ENCODE results near the gene KLC1.

The KLC1 gene

DNA sequence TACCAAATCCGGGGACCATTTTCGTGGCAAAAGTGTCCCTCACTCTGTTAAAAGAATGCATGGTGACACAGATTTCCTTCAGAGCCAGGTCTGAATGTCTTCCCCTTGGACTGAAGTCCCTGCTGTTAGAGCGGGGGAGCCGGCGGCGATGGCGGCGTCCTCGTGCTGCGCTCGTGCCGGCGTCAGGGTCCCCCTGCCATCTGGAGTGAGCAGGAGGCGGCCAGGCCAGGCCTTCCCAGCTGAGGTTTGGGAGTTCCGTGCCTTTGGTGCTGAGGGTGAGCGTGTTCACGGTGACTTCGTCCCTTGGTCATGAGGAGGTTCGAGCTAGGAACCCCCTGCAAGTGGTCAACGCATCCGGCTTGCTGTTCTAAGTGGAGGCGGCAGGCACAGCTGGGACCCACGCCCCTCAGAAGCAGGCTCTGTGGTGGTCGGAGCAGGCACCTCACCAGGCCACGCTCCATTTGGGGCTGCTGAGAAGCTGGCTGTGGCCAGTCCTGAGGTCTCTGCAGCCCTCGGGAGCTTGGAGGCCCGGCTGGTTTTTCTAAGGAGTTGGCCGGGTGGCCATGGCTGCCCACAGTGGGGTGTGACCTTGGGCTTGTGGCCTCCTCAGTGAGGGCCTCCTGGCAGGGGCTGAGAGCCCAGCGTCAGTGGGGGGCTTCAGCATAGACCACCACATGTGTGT lies 96.1 kb downstream of the KLC1 start:
- no peak for DNase-seq

DNA sequence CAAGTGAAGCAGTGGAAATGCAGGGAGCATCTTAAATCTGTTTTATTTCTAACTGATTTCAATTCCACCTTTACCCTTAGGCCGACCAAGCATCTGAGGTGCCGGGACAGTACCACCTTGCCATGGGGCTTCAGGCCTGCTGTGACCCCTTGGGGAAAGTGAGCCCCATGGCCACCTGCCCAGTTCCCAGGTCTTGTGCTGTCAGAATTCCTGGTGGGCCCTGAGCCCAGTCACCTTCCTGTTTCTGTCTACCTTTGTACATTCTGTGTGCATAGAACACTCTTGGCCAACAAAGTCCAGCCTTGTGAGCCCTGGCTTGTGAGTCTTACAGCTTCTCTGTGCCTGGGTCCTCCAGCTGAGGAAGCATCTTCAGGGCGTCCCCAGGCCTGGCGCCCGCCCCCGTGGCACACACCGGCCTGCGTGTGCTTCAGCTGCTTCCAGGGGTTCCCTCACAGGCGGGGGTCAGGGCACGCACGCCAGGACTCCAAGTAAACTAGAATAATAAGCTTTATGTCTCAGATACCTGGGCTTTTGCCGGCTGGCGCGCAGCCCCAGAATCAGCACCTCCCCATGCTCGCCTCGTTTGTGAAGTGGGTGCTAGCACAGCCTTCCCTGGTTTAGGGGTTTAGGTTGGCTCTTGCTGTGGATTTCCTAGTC lies 96.9 kb downstream of the KLC1 start:
- no peak for DNase-seq

DNA sequence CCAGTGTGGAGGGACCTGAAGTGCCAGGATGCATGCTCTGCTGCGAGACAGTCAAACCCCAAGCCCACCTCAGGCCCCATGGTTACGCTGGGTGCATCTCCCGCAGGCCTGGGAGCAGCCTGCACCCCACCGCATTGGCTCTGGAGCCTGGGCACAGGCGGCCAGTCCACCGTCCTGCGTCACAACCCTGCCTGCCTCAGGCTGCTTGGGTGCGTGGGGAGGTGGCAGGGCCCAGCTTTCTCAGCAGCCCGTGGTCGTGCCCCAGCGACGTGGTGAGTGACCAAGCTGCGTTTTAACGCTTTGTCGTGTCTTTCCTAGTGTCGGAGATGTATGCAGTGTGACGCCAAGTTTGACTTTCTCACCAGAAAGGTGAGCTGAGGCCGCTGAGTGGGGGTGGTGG lies 97.5 kb downstream of the KLC1 start:
- DNase-seq: no peak

DNA sequence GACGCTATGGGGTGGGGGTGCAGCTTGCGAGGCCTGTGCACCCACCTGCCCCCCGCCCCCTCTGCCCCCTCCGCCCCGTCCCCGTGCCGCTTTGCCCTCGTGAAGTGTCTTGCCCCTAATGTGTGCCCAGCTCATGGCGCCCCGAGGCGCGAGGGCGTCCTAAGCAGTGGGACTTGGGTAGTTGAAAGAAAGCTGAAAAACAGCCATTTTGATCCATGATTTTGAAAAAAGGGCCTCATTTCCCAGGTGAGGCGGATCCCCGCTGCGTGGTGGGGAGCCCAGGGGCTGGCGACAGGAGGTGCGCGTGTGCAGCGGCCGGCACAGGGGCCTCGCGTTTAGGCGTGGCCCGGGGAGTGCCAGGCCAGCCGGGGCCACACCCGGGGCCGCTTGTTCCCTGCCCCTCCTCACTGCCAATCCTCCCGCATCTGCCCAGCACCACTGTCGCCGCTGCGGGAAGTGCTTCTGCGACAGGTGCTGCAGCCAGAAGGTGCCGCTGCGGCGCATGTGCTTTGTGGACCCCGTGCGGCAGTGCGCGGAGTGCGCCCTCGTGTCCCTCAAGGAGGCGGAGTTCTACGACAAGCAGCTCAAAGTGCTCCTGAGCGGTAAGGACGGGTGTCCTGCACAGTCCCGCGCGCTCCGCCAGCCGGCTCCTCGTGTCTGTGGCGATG lies 98.4 kb downstream of the KLC1 start:
- no peak for DNase-seq

DNA sequence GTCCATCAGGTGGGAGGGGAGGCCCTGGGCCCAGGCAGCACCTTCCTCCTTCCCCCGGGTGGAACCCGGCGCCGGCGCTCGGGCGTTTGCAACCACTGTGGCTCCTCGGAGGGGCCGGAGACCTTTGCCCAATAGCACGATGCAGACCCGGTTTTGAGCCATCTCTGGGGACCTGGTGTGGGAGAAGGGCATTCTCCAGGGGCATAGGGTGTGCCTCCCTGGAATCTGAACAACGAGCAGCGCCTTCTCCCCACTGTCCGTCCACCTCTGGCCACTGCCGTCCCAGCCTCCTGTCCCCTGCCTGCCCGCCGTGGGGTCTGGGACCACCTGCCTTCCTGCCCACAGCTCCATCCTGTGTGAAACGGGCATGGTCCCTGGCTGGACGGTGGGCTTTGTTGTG lies 99.1 kb downstream of the KLC1 start:
- no peak for DNase-seq

DNA sequence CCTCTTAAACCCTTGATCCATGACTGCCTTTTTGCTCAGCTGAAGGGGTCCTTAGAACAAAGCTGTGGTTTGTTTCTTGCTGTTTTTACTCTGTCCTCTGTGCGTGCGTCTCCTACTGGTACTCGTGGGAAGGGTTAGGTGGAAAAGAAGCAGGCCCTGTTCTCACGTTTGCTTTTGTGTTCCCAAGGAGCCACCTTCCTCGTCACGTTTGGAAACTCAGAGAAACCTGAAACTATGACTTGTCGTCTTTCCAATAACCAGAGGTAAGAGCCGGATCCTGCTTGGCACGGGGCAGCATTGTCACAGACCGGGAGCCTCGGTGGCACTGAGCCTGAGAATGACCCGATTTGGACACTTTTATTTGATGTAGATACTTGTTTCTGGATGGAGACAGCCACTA lies 99.7 kb downstream of the KLC1 start:
- no peak for DNase-seq

DNA sequence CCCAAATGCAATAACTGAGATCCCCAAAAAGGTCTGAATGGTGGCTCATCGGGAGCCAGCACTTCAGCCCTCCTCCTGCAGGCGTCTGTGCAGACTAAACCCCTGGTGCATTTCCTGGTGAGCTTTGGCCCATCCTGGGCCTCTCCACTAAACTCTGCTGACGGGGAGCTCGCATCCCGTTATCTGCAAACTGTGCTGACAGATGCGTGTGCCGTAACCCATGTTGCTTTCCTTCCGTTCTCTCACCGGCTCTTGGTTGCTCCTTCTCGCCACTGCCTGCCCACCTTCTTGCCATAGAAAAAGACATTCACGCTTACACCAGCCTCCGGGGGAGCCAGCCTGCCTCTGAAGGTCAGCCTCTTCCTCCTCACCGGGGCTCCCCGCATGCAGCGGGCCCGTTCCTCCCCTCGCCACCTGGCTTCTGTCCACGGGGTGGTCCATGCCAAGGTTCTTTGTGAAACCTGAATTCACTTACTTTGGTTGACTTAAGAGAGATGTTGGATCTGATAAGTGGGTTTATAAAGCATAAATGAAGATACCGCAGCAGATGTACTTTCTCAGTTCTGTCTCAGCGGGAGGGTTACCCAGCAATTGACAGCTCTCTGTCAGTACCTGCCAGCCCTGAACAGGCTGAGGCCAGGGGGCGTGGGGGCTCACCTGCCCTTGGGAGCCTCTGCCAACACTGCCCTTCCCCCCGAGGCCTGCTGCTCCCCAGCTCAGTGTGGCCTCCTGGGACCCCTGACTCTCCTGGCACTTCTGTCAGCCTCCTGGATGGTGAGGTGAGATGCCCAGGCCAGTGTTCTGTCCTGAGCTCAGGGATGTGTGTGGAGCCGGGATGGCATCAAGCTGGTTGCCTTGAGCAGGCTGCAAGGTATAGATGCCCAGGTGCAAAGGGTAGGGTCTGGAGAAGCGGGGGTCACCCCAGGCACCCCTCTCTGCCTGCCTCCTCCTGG lies 100.8 kb downstream of the KLC1 start:
- DNase-seq: no peak

DNA sequence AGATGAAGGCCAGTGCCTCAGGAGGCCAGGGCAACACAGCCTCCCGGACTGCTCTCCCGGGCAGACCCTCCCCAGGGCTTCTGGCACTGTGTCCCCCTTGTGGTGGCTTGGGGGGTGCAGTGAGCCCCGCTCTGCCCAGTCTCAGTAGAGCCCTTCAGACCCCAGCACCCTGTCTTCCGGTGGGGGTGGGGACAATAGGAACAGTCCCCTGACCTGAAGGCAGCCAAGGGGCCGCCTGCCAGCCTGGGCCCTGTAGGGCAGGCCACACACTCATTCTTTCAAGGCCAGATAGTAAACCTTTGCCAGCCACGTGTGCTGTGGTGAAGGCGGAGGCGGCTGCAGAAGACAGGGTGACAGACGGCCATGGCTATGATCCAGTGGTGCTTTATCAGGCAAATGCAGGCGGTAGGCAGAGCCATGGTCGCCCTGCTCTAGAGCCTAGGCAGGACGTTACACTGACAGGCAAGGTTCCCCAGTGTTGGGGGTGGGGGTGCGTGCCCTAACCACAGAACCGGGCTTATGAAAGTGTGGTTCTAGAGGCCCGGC lies 101.6 kb downstream of the KLC1 start:
- no peak for DNase-seq

DNA sequence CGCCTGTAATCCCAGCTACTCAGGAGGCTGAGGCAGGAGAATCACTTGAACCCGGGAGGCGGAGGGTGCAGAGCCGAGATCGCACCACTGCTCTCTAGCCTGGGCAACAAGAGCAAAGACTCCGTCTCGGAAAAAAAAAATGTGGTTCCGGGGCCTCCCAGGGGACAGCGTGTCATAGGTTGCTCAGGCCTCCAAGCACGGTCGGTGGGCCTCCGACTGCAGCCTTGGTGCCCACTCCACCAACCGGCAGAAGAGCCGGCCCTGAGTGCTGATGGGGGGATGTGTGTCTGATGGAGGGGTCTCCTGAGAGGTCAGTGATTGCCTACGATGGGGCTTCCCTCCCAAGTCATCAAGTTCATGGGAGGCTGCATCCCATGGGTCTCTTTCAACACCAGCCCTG lies 102.5 kb downstream of the KLC1 start:
- no peak for DNase-seq

DNA sequence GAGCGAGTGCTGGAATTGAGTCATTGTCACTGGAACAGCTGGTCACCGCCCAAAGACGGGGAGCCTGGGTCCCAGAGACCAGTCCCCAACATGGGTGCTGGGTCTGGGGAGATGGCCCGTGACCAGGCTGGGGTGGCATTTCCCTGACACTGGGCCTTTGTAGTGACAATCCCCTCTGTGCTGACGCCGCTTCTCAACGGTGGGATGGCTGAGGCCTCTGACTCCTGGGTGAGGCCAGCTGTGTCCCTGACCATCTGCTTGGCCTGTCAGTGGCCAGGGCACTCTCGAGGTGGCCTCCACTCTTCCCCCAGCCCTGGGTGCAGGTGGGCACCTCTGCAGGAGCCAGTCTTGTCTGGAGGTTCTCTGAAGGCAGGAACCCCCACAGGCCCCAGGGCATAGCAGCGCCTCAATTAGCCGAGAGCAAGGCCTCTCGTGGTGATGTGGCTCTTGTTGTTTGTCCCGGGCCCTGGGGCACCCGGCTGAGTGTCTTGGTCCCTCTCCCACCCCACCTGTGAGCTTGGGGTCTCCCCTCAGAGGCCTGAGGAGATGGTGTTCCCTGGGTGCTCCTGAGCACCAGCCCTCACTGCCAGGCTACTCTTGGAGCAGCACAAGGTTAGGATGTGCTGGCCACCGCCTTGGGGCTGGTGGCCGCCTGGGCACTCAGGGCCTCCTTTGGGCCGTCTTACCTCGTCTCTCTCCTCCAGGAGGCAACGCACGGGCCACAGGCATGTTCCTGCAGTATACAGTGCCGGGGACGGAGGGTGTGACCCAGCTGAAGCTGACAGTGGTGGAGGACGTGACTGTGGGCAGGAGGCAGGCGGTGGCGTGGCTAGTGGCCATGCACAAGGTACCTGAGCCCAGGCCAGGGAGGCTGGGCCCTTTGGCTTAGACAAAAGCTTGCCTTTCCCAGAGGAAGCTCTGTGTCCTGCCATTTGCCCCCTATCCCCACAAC lies 103.2 kb downstream of the KLC1 start:
- no peak for DNase-seq

DNA sequence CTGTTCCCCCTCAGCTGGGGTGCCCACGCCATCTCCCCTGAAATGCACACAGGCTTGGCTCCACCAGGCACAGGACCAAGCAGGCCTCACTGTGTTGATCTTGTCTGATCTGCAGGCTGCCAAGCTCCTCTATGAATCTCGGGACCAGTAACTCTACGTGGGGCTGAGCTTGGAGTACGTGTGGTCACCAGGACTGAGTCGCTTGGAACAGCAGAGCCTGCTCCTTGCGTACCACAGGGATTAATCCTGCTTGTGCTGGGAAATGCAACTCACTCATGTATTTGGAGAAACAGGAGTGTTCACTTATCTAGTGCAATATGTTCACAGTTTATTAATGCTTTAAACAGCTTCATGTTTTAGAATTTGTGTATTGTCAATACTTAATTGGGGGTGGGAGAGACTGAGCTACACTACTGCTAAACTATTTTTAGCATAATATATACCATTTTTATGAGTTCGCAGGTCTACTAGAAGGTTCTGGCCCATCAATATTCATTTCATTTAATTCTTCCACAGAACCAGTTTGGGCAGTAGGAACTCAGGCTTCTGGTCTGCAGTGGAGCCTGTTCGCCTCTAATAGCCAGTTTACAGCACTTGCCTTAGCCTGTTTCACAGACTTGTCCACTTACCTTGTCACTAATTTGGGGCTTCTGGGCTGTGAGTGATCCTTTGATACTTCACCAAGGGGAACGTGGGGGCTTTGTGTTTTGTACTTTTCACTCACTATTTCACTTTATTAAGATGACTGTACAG lies 104.0 kb downstream of the KLC1 start:
- no peak for DNase-seq

DNA sequence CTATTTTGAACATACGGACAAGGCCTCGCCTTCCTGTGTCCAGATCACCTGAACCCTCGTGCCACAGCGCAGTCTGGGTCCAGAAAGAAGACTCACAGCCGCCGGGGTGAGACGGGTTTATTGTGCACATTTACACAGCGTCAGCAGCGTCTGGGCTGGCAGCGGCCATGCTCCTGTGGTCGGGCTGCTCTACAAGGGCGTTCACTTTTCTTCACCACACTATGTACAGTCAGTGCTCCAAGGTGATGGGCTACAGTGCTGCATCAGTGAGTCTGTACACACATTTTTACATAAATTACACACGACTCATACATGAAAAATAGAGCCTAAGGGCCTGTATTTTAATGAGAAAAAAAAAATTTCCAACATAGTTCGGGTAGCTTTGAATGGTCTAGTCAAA lies 104.6 kb downstream of the KLC1 start:
- DNase-seq: no peak

DNA sequence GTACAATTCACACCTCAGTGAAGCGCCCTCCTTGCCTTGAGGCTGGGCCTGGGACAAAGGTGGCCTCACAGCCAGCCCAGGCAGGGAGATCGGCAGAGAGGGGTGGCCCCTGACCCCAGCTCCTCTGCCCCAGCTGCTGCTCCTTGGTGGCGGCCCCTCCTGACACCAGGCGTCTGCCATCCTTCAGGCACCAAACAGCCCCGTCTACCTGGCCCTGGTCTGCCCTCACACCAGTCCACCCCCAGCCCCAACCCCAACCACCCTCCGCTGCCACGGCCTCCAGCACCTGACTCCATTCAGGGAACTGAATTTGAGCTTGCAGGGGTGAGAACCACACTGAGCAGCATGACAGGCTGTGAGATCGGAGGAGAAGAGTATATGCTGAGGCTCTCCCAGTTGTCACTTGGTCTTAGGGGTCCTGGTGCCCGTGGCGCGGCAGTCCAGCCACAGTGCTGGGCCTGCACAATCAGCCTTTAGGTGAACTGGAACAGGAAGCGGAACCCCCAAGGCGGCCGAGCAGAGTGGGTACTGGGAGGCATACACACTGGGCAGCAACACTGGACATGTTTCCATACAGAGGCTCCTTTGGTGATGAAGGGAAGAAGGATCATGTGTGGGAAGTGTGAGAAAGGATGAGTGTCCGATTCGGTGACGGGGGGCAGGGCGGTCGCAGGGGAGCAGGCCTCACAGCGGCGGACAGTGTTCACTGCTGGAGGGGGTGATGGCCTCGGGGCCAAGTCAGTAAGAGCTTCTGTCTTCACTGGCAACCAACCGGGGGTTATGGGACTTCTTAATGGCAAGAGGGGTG lies 105.3 kb downstream of the KLC1 start:
- DNase-seq: no peak

DNA sequence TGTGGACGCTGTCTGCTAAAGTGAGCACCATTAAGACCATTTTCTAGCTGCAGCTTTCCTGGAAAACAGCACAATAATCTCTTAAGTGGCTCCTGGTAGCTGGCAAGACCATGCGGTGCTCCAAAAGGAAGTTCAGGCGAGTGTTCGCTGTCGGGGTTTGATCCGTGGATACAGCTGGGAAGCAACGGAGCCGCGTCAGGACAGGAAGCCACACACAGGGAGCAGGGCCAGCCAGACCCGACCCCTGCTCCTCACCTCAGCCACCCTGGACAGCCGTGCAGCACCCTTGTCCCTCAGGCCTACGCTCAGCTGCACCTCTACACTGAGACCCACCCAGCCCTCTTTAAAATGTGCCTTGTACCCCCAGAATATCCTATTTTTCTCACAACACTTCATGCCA lies 106.0 kb downstream of the KLC1 start:
- no peak for DNase-seq

DNA sequence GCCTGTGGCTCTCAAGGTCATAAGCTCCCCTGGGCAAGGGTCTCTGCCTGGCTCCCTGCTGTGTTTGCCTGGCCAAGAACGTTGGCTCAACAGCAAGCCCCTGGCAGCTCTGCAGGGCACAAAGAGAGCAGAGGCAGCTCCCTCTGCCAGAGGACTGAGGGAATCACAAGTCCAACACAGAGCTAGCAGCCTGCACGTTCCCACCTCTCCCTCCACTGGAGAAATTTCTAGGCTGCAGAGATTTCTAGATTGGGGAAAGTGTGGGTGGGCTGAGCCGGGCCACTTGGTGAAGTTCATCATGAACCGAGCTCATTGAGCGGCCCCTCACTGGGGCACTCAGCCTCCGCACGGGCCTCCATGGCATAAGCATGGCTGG lies 106.4 kb downstream of the KLC1 start:
- no peak for DNase-seq

DNA sequence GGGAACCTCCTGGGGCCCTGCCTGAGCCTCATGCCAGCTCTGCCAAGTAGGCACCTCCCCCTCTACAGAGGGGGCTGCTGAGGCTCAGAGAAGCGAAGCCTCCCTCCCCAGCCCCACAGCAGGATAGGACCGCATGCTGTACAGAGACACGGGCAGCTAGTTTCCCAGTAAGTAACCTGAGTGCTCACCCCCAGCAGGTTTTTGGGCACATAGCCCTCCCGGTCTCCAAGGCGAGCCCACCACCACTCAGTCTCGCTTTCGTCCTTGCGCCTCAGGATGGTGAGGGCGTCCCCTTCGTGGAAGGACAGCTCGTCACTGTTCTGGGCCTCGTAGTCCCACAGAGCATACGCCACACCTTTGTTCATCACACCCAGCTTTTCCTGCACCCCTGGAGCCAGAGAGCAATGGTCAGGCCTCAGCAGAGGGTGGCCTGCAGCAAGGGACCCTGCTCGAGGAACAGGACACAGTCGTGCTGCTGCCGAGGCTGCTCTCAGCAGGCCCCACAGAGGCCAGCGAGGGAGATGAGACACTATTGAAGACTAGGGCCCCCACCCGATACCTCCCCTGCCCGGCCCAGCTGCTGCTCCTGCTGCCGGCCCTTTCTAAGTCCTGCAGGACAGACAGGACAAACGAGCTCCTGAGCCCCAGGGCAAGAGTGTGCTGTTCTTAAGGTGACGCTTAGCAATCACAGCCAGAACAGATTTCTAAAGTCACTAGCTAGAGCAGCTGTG lies 107.0 kb downstream of the KLC1 start:
- DNase-seq: no peak

DNA sequence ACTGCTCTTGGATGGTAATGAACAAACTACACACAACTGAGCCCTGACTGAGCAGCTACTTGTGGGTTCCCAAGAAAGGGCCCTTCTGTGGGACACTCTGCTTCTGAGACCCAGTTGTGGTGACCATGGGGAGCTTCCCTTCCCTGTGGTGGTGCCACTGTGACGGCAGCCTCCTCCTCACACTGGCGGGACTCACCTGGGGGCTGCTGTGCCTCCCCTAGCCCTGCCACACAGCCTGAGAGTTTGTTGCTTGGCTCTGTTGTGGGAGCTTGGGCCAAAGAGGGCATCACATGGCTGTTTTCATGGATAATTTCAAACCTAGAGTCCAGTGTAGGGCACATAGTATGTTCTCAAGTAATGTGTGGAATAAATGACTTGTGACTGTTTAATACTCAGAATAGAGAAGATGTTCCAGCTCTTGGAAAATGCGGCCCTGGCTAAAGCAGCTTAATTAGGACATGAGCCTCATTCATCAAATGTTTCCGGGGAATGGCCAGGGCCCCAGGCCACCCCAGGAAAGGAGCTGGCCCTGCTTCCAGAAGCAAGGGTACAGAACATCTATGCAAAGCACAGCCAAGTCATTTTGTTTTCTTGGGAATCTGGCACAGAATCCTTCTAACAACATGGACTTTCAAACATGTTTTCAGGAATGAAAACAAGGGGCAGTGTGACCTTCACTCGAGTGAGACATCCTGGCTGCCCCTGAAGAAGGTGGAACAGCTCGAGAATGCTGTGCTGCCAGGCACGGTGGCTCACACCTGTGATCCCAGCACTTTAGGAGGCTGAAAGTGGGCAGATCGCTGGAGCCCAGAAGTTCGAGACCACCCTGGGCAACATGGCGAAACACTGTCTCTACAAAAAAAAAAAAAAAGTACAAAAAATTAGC lies 107.8 kb downstream of the KLC1 start:
- no peak for DNase-seq

DNA sequence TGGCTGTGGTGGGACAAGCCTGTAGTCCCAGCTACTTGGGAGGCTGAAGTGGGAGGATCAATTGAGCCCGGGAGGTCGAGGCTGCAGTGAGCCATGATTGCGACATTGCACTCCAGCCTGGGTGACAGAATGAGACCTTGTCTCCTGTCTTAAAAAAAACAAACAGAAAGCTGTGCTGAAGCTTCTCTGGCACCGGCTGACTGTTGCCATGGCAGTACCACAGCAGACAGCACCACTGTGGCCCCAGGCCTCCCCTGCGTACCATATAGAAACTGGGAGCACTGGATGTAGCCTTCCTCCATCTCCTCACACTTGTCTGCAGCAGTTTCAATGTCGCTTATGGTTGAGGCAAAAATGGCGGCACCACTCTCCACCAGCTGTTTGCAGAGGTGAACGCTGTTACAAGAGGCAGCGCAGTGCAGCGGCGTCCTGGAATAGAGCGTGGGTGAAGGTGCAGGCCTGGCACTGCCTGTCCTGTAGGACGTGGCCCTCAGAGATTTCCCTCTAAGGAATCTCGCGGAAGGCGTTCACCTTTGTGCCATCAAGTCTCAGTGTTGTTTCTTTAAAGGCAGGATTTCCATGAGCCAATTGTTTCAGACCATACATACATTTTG lies 108.5 kb downstream of the KLC1 start:
- no peak for DNase-seq
